GM10248 (cell line): Measurements from ENCODE around the gene MIOX.
A peak's percentile ranks its signal among the peaks of the same experiment; 100 is the strongest.

ENCODE experiments used
- CTCF ChIA-PET: fragments of 300-600 bp; sonication (Branson Sonifier 250); formaldehyde crosslinking; extraction: SDS; loops from one replicate; lab custom pipeline; 2021; ENCODE audit warnings: antibody characterized with exemption; lab: Yijun Ruan, JAX
- POLR2A ChIA-PET: fragments of 350-650 bp; sonication (Branson Sonifier 250); formaldehyde crosslinking; extraction: SDS; loops from one replicate; lab custom pipeline; 2020; ENCODE audit warnings: antibody characterized with exemption; lab: Yijun Ruan, JAX
- DNase-seq: peaks from one replicate; pipeline ENCODE4 v3.0.0; 2012; ENCODE audit errors: extremely low spot score
- CTCF ChIP-seq: IDR thresholded peaks from 2 replicates; pipeline ENCODE4 v1.5.1; 2012; ENCODE audit warnings: mild to moderate bottlenecking, low read depth; ENCODE audit errors: extremely low read depth, missing control alignments, control extremely low read depth

The MIOX gene

GRCh38 chr22:50473088-50473487, 13.6 kb upstream of the MIOX start:
- POLR2A ChIA-PET = interaction anchor here (1.3 kb wide), 1 partner anchor 34 kb away, joined by 4 read pairs; the partner anchor contains the start of gene LMF2
- CTCF ChIA-PET = interaction anchor here (0.7 to 2.3 kb wide), 10 partner anchors 11 to 197 kb away, joined by 3 to 10 read pairs (median 4); partner anchors contain the start of genes ARSA, CHKB and SCO2
- TF ChIP-seq CTCF = peak; percentile 51
- no peak for DNase-seq

GRCh38 chr22:50473855-50474671, 12.6 kb upstream of the MIOX start:
- no peak for DNase-seq
- ChIA-PET CTCF (interaction anchor here (0.7 to 2.3 kb wide), 9 partner anchors 12 to 198 kb away, joined by 3 to 10 read pairs (median 4); partner anchors contain the start of genes ARSA, CHKB and SCO2), POLR2A (interaction anchor here (1.3 kb wide), 1 partner anchor 34 kb away, joined by 4 read pairs; the partner anchor contains the start of gene LMF2)
- no peak for TF ChIP-seq CTCF

GRCh38 chr22:50474710-50475651, 11.7 kb upstream of the MIOX start, which contains the start of gene SBF1:
TSS of gene SBF1 (minus strand) at chr22:50475035. CDS start at chr22:50474840, 195 bp downstream.
- TF ChIP-seq CTCF = no peak
- peak; percentile 100 for DNase-seq
- ChIA-PET CTCF (no interaction called here), POLR2A (no interaction called here)

GRCh38 chr22:50475652-50476002, 11.0 kb upstream of the MIOX start:
- ChIA-PET POLR2A (no interaction called here), CTCF (no interaction called here)
- no peak for DNase-seq
- TF ChIP-seq CTCF = no peak

GRCh38 chr22:50476868-50477267, 9.8 kb upstream of the MIOX start:
- no peak for TF ChIP-seq CTCF
- no peak for DNase-seq
- CTCF ChIA-PET = interaction anchor here (3.0 kb wide), 1 partner anchor 21 kb away, joined by 10 read pairs; no protein-coding TSS in a partner anchor
- POLR2A ChIA-PET = no interaction called here

- no peak for DNase-seq
- no peak for TF ChIP-seq CTCF
- POLR2A ChIA-PET = no interaction called here
- CTCF ChIA-PET = interaction anchor here (3.0 kb wide), 1 partner anchor 20 kb away, joined by 10 read pairs; no protein-coding TSS in a partner anchor
These were observed 8.7 kb upstream of the MIOX start for GRCh38 chr22:50477923-50478322.
